Measurements from ENCODE around the gene ATP5MC2.
"Not testable (repeated sequence)": the region's sequence is repeated elsewhere in the genome, so short reads cannot be mapped to it uniquely, and the experiment has no call there.

DNA sequence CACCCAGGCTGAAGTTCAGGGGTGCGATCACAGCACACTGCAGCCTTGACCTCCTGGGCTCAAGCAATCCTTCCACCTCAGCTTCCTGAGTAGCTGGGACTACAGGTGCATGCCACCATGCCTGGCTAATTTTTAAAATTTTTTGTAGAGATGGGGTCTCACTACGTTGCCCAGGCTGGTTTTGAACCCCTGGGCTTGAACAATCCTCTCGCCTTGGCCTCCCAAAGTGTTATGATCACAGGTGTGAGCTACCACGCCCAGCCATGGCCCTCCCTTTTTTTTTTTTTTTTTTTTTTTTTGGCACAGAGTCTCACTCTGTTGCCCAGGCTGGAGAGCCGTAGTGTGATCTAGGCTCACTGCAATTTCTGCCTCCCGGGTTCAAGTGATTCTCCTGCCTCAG, 42.7 kb upstream of the ATP5MC2 start:
- TF ChIP-seq RAD21 (conservative IDR thresholded peaks at IDR 0.05 in 1 of 2, IDR thresholded peaks at IDR 0.05 in 1 of 2); CBX8 (IDR thresholded peaks at IDR 0.05); CTCF (IDR thresholded peaks at IDR 0.05); RCOR1 (IDR thresholded peaks at IDR 0.05; ENCODE audit: low read depth, low read length); USF2 (IDR thresholded peaks at IDR 0.05); REST (IDR thresholded peaks at IDR 0.05); POLR2A (IDR thresholded peaks at IDR 0.05; ENCODE audit: low read length); BHLHE40 (IDR thresholded peaks at IDR 0.05; ENCODE audit: low read depth, low read length); EP300 (IDR thresholded peaks at IDR 0.05); MAFK (IDR thresholded peaks at IDR 0.05; ENCODE audit: partially characterized antibody): not testable (repeated sequence)
- TF ChIP-seq, protein P1, sequence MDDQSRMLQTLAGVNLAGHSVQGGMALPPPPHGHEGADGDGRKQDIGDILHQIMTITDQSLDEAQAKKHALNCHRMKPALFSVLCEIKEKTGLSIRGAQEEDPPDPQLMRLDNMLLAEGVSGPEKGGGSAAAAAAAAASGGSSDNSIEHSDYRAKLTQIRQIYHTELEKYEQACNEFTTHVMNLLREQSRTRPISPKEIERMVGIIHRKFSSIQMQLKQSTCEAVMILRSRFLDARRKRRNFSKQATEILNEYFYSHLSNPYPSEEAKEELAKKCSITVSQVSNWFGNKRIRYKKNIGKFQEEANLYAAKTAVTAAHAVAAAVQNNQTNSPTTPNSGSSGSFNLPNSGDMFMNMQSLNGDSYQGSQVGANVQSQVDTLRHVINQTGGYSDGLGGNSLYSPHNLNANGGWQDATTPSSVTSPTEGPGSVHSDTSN (IDR thresholded peaks at IDR 0.05): not testable (repeated sequence)
- TF ChIP-seq, protein P2, sequence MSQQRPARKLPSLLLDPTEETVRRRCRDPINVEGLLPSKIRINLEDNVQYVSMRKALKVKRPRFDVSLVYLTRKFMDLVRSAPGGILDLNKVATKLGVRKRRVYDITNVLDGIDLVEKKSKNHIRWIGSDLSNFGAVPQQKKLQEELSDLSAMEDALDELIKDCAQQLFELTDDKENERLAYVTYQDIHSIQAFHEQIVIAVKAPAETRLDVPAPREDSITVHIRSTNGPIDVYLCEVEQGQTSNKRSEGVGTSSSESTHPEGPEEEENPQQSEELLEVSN (IDR thresholded peaks at IDR 0.05; ENCODE audit: borderline replicate concordance, low read depth): not testable (repeated sequence)
- TF ChIP-seq, protein P3, sequence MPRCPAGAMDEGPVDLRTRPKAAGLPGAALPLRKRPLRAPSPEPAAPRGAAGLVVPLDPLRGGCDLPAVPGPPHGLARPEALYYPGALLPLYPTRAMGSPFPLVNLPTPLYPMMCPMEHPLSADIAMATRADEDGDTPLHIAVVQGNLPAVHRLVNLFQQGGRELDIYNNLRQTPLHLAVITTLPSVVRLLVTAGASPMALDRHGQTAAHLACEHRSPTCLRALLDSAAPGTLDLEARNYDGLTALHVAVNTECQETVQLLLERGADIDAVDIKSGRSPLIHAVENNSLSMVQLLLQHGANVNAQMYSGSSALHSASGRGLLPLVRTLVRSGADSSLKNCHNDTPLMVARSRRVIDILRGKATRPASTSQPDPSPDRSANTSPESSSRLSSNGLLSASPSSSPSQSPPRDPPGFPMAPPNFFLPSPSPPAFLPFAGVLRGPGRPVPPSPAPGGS (IDR thresholded peaks at IDR 0.05): not testable (repeated sequence)

Data from A549 (cell line).